Uterus (tissue), 4 donors: Measurements from ENCODE around the gene RPS24. TPM values are rescaled to one million over a fixed set of nuclear protein-coding genes. Genes with fewer than 3 reads are reported as not detected.

Experiments used
- DNase-seq, 2 donors: peaks; one replicate each; pipeline ENCODE4 v3.0.0-alpha.2; 2019 to 2020
- H3K27ac ChIP-seq, 2 donors: fragments of 200-600 bp; sonication (generic); 1 replicate in 1 of 2; 2 replicates in 1 of 2; pipeline ENCODE4 v1.5.1; 2016 to 2018
- H3K27me3 ChIP-seq, 2 donors: fragments of 200-600 bp; sonication (generic); one replicate each; pipeline ENCODE4 v1.5.1; 2018 to 2019; ENCODE audit warnings: control low read depth in 1 of 2
- H3K36me3 ChIP-seq, 2 donors: fragments of 200-600 bp; sonication (generic); one replicate each; pipeline ENCODE4 v1.5.1; 2019; ENCODE audit warnings: control low read depth in 1 of 2
- H3K4me1 ChIP-seq, 2 donors: fragments of 200-600 bp; sonication (generic); one replicate each; pipeline ENCODE4 v1.5.1; 2018 to 2019; ENCODE audit warnings: control low read depth in 1 of 2
- H3K4me3 ChIP-seq, 2 donors: fragments of 200-600 bp; sonication (generic); 1 replicate in 1 of 2; 2 replicates in 1 of 2; pipeline ENCODE4 v1.5.1; 2018 to 2019; ENCODE audit warnings: mild to moderate bottlenecking in 1 of 2
- H3K9me3 ChIP-seq, 2 donors: fragments of 200-600 bp; sonication (generic); one replicate each; pipeline ENCODE4 v1.5.1; 2019; ENCODE audit warnings: control low read depth in 1 of 2
- CTCF ChIP-seq, 4 experiments: fragments of 200-600 bp in 2 of 4; fragments of 450-650 bp in 2 of 4; sonication (generic) in 2 of 4; IDR thresholded peaks; one replicate each; pipeline ENCODE4 v1.5.1; 2016 to 2019; ENCODE audit warnings: antibody characterized with exemption in 4 of 4, mild to moderate bottlenecking in 2 of 4, moderate library complexity in 1 of 4
- POLR2A ChIP-seq, 2 donors: fragments of 450-650 bp; IDR thresholded peaks; one replicate each; pipeline ENCODE4 v1.6.1; 2016; ENCODE audit warnings: antibody characterized with exemption in 2 of 2, mild to moderate bottlenecking in 1 of 2, moderate library complexity in 1 of 2
- intact Hi-C: fragments of 100-400 bp; cut with DNase I; formaldehyde crosslinking; loops from one replicate; pipeline ENCODE4 v1.15.1; 2023; ENCODE audit warnings: low total_unique reads
- total RNA-seq, 4 donors: library from RNA; depleted of rRNA in 3 of 4; stranded (reverse); fragments of >200 nt in 3 of 4; gene quantifications; one replicate each; pipeline versions ENCODE4 v1.1.0 to v1.2.4, GENCODE V29; 2014 to 2023
- donor health status: DM: yes; HTN: yes; CAD: no.

RPS24 gene
- total RNA-seq, 4 donors from 2014 or later = 1,764 to 3,381 (median 2,593) TPM

- Histone ChIP-seq H3K27me3 (no peaks in the 10 kb centered on the region), H3K4me1 (no peaks in the 10 kb centered on the region), H3K36me3 (no peaks in the 10 kb centered on the region), H3K27ac (no peak overlapping the region), H3K9me3 (no peaks in the 10 kb centered on the region), H3K4me3 (no peak overlapping the region)
- intact Hi-C loops = no loop called here
- TF ChIP-seq CTCF (IDR thresholded peaks at IDR 0.05) = no peak
- no peak for TF ChIP-seq POLR2A (IDR thresholded peaks at IDR 0.05)
- no peak for DNase-seq
Measured at GRCh38 chr10:78009662-78010061, 24.0 kb upstream of the RPS24 start.

- Histone ChIP-seq H3K9me3 (no peaks in the 10 kb centered on the region), H3K36me3 (no peaks in the 10 kb centered on the region), H3K27me3 (no peaks in the 10 kb centered on the region), H3K4me1 (no peaks in the 10 kb centered on the region), H3K4me3 (no peak overlapping the region), H3K27ac (no peak overlapping the region)
- DNase-seq = no peak
- intact Hi-C loops = no loop called here
- TF ChIP-seq CTCF (IDR thresholded peaks at IDR 0.05) (no peak), POLR2A (IDR thresholded peaks at IDR 0.05) (no peak)
Measured at GRCh38 chr10:78010278-78010677, 23.4 kb upstream of the RPS24 start.

GRCh38 chr10:78011065-78011464 is 22.6 kb upstream of the RPS24 start:
- no peak for DNase-seq
- H3K27ac ChIP-seq = no peak overlapping the region
- TF ChIP-seq CTCF (IDR thresholded peaks at IDR 0.05) = no peak
- no peak for TF ChIP-seq POLR2A (IDR thresholded peaks at IDR 0.05)
- H3K9me3 ChIP-seq = no peaks in the 10 kb centered on the region
- H3K4me3 ChIP-seq = no peak overlapping the region
- no peaks in the 10 kb centered on the region for H3K27me3 ChIP-seq
- H3K4me1 ChIP-seq = no peaks in the 10 kb centered on the region
- intact Hi-C loops = no loop called here
- H3K36me3 ChIP-seq = no peaks in the 10 kb centered on the region

GRCh38 chr10:78013564-78013963 is 20.1 kb upstream of the RPS24 start:
- no peaks in the 10 kb centered on the region for H3K4me1 ChIP-seq
- H3K36me3 ChIP-seq = no peaks in the 10 kb centered on the region
- no peak overlapping the region for H3K4me3 ChIP-seq
- H3K27ac ChIP-seq = no peak overlapping the region
- no peaks in the 10 kb centered on the region for H3K27me3 ChIP-seq
- intact Hi-C loops = no loop called here
- H3K9me3 ChIP-seq = no peaks in the 10 kb centered on the region
- no peak for DNase-seq
- TF ChIP-seq POLR2A (IDR thresholded peaks at IDR 0.05) (no peak), CTCF (IDR thresholded peaks at IDR 0.05) (no peak)

- TF ChIP-seq POLR2A (IDR thresholded peaks at IDR 0.05) = no peak
- no peak for TF ChIP-seq CTCF (IDR thresholded peaks at IDR 0.05)
- no peak for DNase-seq
Measured at GRCh38 chr10:78015546-78015945, 18.1 kb upstream of the RPS24 start.

More at GRCh38 chr10:78015546-78015945, 18.1 kb upstream of the RPS24 start:
- H3K9me3 ChIP-seq = no peaks in the 10 kb centered on the region
- intact Hi-C loops = no loop called here
- H3K4me3 ChIP-seq = no peak overlapping the region
- no peak overlapping the region for H3K27ac ChIP-seq
- no peaks in the 10 kb centered on the region for H3K4me1 ChIP-seq
- H3K27me3 ChIP-seq = no peaks in the 10 kb centered on the region
- H3K36me3 ChIP-seq = no peaks in the 10 kb centered on the region
